Stimulated activated CD4-positive, alpha-beta T cell treated with anti-CD3 and anti-CD28 coated beads, Interleukin-1b, Interleukin-23, amount 100 ng/mL, for 48 hours (primary cell): ENCODE data around the gene C6.

Experiments used
- DNase-seq: peaks from one replicate; pipeline ENCODE4 v3.0.0-alpha.2; 2020

C6 gene

DNA sequence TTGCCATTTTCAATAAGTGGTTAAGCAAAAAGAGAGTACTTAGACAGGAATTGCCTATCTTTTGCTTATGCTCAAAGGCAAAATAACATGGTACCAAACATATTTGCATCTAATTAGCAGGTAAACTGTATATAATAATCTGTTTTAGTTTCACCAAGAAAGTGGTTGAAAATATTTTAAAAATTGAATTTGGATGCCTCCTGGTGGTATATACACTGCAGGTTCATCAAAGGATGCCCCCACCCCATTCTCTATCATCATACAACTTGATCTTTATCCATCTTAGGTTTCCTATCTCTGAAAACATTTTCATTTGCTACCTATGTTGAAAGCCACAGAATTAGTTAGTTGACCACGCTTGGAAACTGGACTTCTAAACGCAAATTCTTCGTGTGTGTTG is 95.2 kb downstream of the C6 start:
- DNase-seq: no peak

DNA sequence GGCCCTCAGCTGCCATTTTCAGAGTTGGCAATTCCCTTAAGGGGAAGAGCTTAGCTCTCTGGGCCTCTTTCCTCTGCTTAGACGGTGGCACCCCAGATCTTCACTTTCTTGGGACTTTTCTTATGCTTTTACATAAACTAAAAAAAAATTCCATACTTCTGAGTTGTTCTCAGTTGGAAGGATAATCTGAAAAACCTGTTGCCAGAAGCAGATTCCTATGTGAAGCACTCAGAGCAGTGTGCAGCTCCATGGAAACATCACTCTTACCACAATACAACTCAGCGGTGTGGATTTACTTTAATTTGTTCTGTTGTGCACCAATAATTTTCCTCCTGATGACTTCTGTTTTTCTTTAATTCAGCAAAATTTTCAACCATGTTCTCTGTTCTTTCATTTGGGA is 98.1 kb downstream of the C6 start:
- DNase-seq: no peak

DNA sequence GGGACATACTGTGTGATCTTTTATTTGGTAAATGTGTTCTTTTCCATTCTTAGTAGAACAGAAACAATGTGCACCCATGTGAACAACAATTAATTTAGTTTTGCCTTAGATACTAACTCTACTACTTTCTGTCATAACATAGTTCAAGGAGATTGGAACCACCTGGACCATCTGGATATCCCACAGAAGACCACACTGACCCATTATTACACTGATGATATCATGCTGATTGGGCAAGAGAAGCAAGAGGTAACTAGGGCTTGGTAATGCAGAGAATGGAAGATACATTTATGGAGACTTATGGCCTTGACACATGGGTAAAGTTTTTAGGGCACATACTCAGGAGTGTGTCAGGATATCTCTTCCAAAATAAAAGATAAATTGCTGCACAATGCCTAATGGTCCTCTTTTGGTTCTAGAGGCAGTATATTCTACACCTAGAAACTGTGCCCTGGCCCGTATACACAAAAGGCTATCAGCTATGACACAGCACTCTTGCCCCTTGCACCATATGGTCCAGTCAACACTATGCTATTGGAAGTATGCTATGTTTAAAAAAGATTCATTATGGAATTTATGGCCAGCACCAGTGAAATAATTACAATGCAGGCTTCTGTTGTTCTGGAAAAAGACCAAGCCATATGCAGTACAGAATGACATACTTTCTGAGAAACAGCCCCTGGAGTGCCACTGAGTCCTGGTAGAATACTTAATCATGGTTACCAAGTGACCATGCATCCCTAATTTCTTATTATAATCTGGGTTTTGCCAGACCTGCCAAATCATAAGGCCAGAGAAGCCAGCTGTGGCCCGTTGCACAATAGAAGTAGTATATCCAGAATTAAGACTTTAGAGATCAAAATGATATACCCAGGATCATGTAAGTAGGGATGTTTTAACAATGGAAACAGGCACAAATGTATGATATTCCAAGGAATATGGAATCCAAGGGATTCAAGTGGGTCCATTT is 100.6 kb downstream of the C6 start:
- no peak for DNase-seq

DNA sequence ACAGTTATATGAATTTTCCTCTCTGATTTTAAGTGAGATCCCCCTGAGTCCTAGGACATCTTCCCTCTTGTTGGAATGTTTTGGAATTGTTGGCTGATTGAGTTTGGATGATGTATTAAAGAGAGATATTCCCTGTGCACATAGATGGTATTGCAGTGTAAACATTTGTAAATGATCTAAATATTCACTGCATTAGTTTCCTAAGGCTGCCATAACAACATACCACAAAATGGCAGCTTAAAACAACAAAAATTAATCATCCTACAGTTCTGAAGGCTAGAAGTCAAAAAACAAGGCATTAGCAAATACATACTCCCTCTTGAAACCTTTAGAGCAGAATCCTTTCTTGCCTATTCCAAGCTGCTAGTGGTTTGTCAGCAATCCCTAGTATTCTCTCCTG is 104.1 kb downstream of the C6 start:
- no peak for DNase-seq

DNA sequence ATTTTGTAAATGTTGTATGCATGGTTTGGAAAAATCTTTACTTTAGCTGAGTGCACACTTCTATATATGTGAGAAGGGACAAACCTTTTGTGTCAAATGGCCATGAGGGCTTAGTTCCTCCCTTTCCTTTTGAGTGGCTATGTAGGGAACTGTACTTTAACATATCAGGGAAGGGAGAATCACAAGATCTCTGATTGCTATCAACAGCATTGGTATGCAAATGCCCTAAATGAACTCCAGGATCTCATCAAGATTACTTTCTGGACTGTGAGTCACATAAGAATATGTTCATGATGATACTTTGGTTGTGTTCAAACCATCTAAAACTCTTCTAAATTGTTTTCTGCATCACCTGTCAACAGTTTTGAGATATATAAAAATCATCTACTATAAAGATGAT is 111.0 kb downstream of the C6 start:
- DNase-seq: no peak

DNA sequence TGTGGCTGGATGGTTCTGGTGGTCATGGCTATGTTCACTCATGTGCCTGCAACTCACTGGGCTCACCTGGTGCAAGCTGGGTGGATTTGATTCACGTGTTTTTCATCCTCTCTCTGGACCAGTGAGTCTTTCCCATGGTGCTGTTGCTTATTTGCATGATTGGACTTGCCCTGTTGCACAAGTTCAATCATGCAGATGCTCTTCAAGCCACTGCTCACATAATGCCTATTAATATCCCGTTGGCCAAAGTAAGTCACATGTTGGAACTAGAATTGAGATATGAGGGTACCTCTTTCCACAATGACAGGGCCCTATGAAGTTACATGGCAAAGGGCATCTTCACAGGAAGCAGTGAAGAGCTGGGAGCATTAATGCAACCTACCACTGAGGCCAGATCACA is 115.7 kb downstream of the C6 start:
- DNase-seq: no peak

DNA sequence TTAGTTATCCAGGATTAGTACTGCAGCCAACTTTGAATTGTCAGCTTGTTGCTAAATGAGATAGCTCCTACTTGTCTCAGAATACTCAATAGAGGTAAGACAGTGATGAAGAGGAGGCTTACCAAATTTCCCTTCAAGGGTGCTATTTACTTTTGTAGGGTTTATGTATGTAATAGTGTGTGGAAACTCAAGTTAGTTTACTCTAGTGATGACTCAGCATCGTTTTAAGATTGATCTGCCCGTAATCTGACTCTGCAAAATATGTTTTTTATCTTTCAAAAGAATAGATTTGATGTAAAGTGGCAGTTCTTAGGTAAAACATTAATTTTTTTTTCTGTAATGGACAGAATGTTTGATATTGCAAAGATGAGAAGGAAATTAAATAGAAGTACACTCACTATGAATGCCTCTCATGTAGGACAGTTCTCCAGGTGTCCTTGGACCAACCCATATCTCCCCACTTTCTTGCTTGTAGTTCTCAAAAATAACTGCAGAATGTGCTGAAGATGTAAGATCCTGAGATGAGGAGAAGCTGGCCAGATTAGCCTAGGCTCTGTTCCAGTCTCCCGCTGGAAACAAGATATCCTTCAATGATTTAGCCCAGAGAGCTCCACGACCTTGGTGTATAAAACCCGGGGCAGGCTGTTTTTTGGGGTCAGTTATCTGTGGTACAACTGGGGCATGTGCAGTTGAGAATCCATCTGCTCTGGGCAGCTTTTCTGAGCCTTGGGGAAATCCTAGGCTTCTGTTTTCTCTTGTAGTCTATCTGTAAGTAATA is 117.8 kb downstream of the C6 start:
- DNase-seq: no peak

DNA sequence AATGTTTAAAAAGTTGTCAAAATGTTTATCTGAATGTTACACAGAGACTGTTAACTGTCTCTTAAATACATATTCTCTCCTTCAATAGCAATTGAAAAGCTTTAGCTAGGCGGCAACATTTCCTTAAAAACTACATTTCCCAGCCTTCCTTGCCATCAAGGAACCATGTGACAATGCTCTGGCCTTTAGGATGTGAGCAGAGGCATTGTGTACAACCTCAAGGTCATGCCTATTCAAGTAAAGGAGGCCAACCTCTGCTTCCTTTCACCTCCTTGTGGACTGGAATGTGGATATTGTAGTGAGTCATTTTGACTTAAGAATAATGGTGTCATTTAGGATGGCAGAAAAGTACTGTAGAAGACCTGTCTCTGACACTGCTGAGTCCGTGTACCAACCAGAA is 118.5 kb downstream of the C6 start:
- no peak for DNase-seq

DNA sequence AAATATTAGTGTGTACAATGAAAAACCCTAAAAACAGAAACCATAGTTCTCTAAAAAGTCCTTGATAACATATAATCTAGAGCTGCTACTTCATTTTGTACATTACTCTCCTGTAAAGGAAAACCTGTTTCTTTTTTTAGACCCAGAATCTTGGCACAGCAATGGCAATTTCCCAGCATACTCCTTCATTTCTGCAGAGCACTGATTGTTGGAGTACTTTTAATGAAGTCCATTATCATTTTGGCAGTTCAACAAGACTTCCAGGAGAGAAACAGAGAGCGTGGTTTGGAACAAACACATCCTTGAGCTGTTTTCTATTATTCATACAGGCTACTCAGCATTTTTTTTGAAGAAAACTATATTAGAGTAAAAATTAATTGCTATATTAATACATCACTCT is 119.5 kb downstream of the C6 start:
- no peak for DNase-seq
